OCI-LY1 (cell line): ENCODE measurements around the gene BMPR1A.
"Not testable (repeated sequence)": the region's sequence is repeated elsewhere in the genome, so short reads cannot be mapped to it uniquely, and the experiment has no call there.

Source experiments
- H2AFZ ChIP-seq: fragments of 200-600 bp; sonication (generic), shearing (Covaris generic); 2 replicates; pipeline ENCODE4 v1.6.0; 2014; ENCODE audit warnings: antibody characterized with exemption, mild to moderate bottlenecking, low read length
- H3F3A ChIP-seq: fragments of 200-600 bp; sonication (generic), shearing (Covaris generic); 2 replicates; pipeline ENCODE4 v1.6.0; 2014; ENCODE audit warnings: mild to moderate bottlenecking, antibody characterized with exemption, low read length, moderate library complexity; ENCODE audit not compliant: insufficient read depth
- H3K27ac ChIP-seq: fragments of 200-600 bp; sonication (generic); 2 replicates; pipeline ENCODE4 v1.5.1; 2014; ENCODE audit warnings: low read length, mixed run types, mild to moderate bottlenecking, low read depth; ENCODE audit not compliant: poor library complexity, severe bottlenecking
- H3K27me3 ChIP-seq: fragments of 200-600 bp; sonication (generic); 2 replicates; pipeline ENCODE4 v1.6.0; 2014; ENCODE audit warnings: antibody characterized with exemption, mild to moderate bottlenecking, low read length, moderate library complexity; ENCODE audit not compliant: insufficient read depth
- H3K36me3 ChIP-seq: fragments of 200-600 bp; sonication (generic); 2 replicates; pipeline ENCODE4 v1.6.1; 2014; ENCODE audit warnings: mild to moderate bottlenecking, antibody characterized with exemption, low read length, moderate library complexity, mixed read lengths; ENCODE audit not compliant: insufficient read depth
- H3K4me1 ChIP-seq: fragments of 200-600 bp; sonication (generic); 2 replicates; pipeline ENCODE4 v1.5.1; 2014; ENCODE audit warnings: mild to moderate bottlenecking, low read length, moderate library complexity; ENCODE audit not compliant: insufficient read depth, severe bottlenecking
- H3K4me2 ChIP-seq: fragments of 200-600 bp; sonication (generic), shearing (Covaris generic); 2 replicates; pipeline ENCODE4 v1.6.1; 2014; ENCODE audit warnings: low read length
- H3K4me3 ChIP-seq: fragments of 200-600 bp; sonication (generic); 2 replicates; pipeline ENCODE4 v1.5.1; 2014; ENCODE audit warnings: low read length, low read depth, mild to moderate bottlenecking, mixed read lengths; ENCODE audit not compliant: poor library complexity, severe bottlenecking
- H3K79me2 ChIP-seq: fragments of 200-600 bp; shearing (Covaris generic); 2 replicates; pipeline ENCODE4 v1.6.1; 2016; ENCODE audit warnings: mixed run types, low read length, mixed read lengths; ENCODE audit not compliant: insufficient read depth
- H3K9ac ChIP-seq: fragments of 200-600 bp; sonication (generic), shearing (Covaris generic); 2 replicates; pipeline ENCODE4 v1.6.1; 2014; ENCODE audit warnings: mild to moderate bottlenecking, low read length, mixed read lengths
- H3K9me2 ChIP-seq: fragments of 200-600 bp; sonication (generic), shearing (Covaris generic); 2 replicates; pipeline ENCODE4 v1.6.1; 2014; ENCODE audit warnings: low read depth, mild to moderate bottlenecking, low read length, mixed read lengths
- H3K9me3 ChIP-seq: fragments of 200-600 bp; shearing (Covaris generic); 2 replicates; pipeline ENCODE4 v1.6.1; 2014; ENCODE audit warnings: low read length, mixed read lengths
- H4K20me1 ChIP-seq: fragments of 200-600 bp; sonication (generic), shearing (Covaris generic); 2 replicates; pipeline ENCODE4 v1.6.0; 2016; ENCODE audit warnings: mild to moderate bottlenecking, low read length; ENCODE audit not compliant: insufficient read depth
- CTCF ChIP-seq: fragments of 200-600 bp; sonication (generic), shearing (Covaris generic); IDR thresholded peaks from 2 replicates; pipeline ENCODE4 v1.5.1; 2017; ENCODE audit warnings: mild to moderate bottlenecking, antibody characterized with exemption, low read length, moderate library complexity, mixed read lengths
- EZH2 ChIP-seq: fragments of 200-600 bp; sonication (generic), shearing (Covaris generic); IDR thresholded peaks from 2 replicates; pipeline ENCODE4 v1.8.0; 2017; ENCODE audit warnings: borderline replicate concordance, mixed run types, mild to moderate bottlenecking, antibody characterized with exemption, low read length, moderate library complexity, mixed read lengths

Gene BMPR1A

GRCh38 chr10:86862786-86863483, 106.5 kb downstream of the BMPR1A start:
- no peak overlapping the region for H3K27ac ChIP-seq

DNA sequence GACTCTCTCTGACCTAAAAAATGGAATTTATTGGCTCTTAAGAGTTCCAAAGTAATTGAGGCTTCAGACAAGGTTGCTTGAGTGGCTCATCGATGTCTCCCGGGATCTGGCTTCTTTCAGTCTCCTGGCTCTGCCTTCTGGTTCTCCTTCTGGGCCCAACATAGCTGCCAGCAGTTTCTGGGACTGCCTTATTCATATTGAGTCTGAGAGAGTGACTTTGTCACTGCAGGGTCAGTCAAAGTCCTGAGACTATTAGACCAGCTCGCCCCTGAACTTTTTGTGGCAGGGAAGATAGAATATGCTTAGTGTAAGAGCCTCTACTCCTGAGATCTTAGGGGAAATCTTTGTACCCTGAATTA, 107.0 kb downstream of the BMPR1A start:
- Histone ChIP-seq H3F3A (no peaks in the 10 kb centered on the region), H3K9me2 (no peaks in the 10 kb centered on the region), H3K4me3 (no peak overlapping the region), H2AFZ (no peak overlapping the region), H3K4me2 (no peak overlapping the region), H3K9me3 (no peaks in the 10 kb centered on the region), H3K9ac (no peak overlapping the region), H3K27ac (no peak overlapping the region), H4K20me1 (no peaks in the 10 kb centered on the region), H3K27me3 (no peaks in the 10 kb centered on the region), H3K79me2 (no peaks in the 10 kb centered on the region), H3K4me1 (no peaks in the 10 kb centered on the region), H3K36me3 (no peaks in the 10 kb centered on the region)
- TF ChIP-seq CTCF = no peak
- TF ChIP-seq EZH2 = no peak

More at GRCh38 chr10:86862786-86863483, 106.5 kb downstream of the BMPR1A start:
- TF ChIP-seq CTCF (no peak), EZH2 (no peak)
- no peak overlapping the region for H3K9ac ChIP-seq
- no peak overlapping the region for H3K4me3 ChIP-seq
- H3K79me2 ChIP-seq = no peaks in the 10 kb centered on the region
- no peak overlapping the region for H3K4me2 ChIP-seq
- H3K9me2 ChIP-seq = no peaks in the 10 kb centered on the region
- H3K36me3 ChIP-seq = no peaks in the 10 kb centered on the region
- H3K27me3 ChIP-seq = no peaks in the 10 kb centered on the region
- no peak overlapping the region for H2AFZ ChIP-seq
- no peaks in the 10 kb centered on the region for H3K9me3 ChIP-seq
- no peaks in the 10 kb centered on the region for H3F3A ChIP-seq
- no peaks in the 10 kb centered on the region for H4K20me1 ChIP-seq
- no peaks in the 10 kb centered on the region for H3K4me1 ChIP-seq

GRCh38 chr10:86865011-86865811, 108.8 kb downstream of the BMPR1A start:
- not testable (repeated sequence) for H3K4me2 ChIP-seq, H3K9me3 ChIP-seq, H3K27ac ChIP-seq, H3F3A ChIP-seq, H3K27me3 ChIP-seq, H3K9ac ChIP-seq, H4K20me1 ChIP-seq, H3K9me2 ChIP-seq, H3K79me2 ChIP-seq, H3K4me1 ChIP-seq, H3K4me3 ChIP-seq, H2AFZ ChIP-seq, H3K36me3 ChIP-seq

DNA sequence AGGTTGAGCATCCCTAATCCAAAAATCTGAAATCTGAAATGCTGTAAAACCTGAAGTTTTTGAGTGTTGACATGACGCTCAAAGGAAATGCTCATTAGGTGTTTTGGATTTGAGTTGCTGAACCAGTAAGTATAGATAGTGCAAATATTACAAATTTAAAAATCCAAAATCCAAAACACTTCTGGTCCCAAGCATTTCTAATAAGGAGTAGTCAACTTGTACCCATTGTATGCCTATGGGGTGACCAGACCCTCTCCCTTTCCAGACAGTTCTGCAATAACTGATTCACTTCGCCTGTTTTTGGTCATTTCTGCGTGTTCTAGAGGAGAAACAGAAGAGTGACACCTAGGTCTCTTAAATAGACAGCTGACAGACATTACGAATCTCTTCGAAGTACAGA, 110.7 kb downstream of the BMPR1A start:
- no peaks in the 10 kb centered on the region for H3K4me1 ChIP-seq

More for the DNA sequence above, 110.7 kb downstream of the BMPR1A start:
- Histone ChIP-seq H3K4me2 (no peak overlapping the region), H3K79me2 (no peaks in the 10 kb centered on the region), H3F3A (no peaks in the 10 kb centered on the region), H3K9ac (no peak overlapping the region), H3K9me3 (no peaks in the 10 kb centered on the region), H3K27me3 (no peaks in the 10 kb centered on the region), H3K9me2 (no peaks in the 10 kb centered on the region), H3K27ac (no peak overlapping the region), H4K20me1 (no peaks in the 10 kb centered on the region), H3K4me3 (no peak overlapping the region), H3K36me3 (no peaks in the 10 kb centered on the region), H2AFZ (no peak overlapping the region)
- TF ChIP-seq CTCF = no peak
- TF ChIP-seq EZH2 = no peak
